Gastrocnemius medialis (tissue), 4 donors: ENCODE data around the gene USP37. TPM values are rescaled to one million over a fixed set of nuclear protein-coding genes. Genes with fewer than 3 reads are reported as not detected.

Experiments
- ATAC-seq, 2 donors: fragments of 150-250 bp; one replicate each; pipeline ENCODE4 v1.9.1; 2016
- DNase-seq, 2 donors: peaks; one replicate each; pipeline ENCODE4 v3.0.0-alpha.2; 2019
- H3K27ac ChIP-seq, 4 donors: fragments of 200-600 bp; sonication (generic); 1 replicate in 1 of 4; 2 replicates in 3 of 4; pipeline ENCODE4 v1.5.1; 2016 to 2018; ENCODE audit warnings: mild to moderate bottlenecking in 2 of 4, moderate library complexity in 1 of 4
- H3K27me3 ChIP-seq, 3 donors: fragments of 200-600 bp; sonication (generic) in 2 of 3; 1 replicate in 1 of 3; 2 replicates in 2 of 3; pipeline versions ENCODE4 v1.5.1 to v1.6.0; 2016 to 2019; ENCODE audit warnings: mild to moderate bottlenecking in 1 of 3, moderate library complexity in 1 of 3
- H3K36me3 ChIP-seq, 2 donors: fragments of 200-600 bp; sonication (generic) in 1 of 2; one replicate each; pipeline ENCODE4 v1.5.1; 2017 to 2018
- H3K4me1 ChIP-seq, 2 donors: fragments of 200-600 bp; sonication (generic) in 1 of 2; one replicate each; pipeline ENCODE4 v1.5.1; 2016 to 2017; ENCODE audit warnings: mild to moderate bottlenecking in 2 of 2
- H3K4me3 ChIP-seq, 4 donors: fragments of 200-600 bp; sonication (generic) in 3 of 4; 1 replicate in 1 of 4; 2 replicates in 3 of 4; pipeline ENCODE4 v1.5.1; 2016 to 2019; ENCODE audit warnings: mild to moderate bottlenecking in 2 of 4
- H3K9me3 ChIP-seq, 3 donors: fragments of 200-600 bp; sonication (generic) in 2 of 3; 1 replicate in 1 of 3; 2 replicates in 2 of 3; pipeline ENCODE4 v1.5.1; 2016 to 2019
- CTCF ChIP-seq, 5 experiments: fragments of 450-650 bp in 3 of 5; fragments of 200-600 bp in 2 of 5; sonication (generic) in 2 of 5; IDR thresholded peaks in 4 of 5; conservative IDR thresholded peaks in 1 of 5; 1 replicate in 4 of 5; 2 replicates in 1 of 5; pipeline ENCODE4 v1.5.1; 2016 to 2019; ENCODE audit warnings: antibody characterized with exemption in 5 of 5, mild to moderate bottlenecking in 3 of 5, moderate library complexity in 3 of 5
- POLR2A ChIP-seq, 2 donors: fragments of 450-650 bp; IDR thresholded peaks; one replicate each; pipeline ENCODE4 v1.6.1; 2017; ENCODE audit warnings: antibody characterized with exemption in 2 of 2, mild to moderate bottlenecking in 2 of 2, moderate library complexity in 2 of 2
- in situ Hi-C, 4 donors: fragments of 200-750 bp; cut with MboI; loops; one replicate each; pipeline versions ENCODE4 v1.15.0 to v1.8.0; 2017; ENCODE audit warnings: low sequenced_read_pairs in 4 of 4
- intact Hi-C: fragments of 100-400 bp; cut with DNase I; formaldehyde crosslinking; loops from one replicate; pipeline ENCODE4 v1.15.1; 2023; ENCODE audit warnings: low total_unique reads
- total RNA-seq, 4 donors: library from RNA; depleted of rRNA; stranded (reverse); fragments of >200 nt; gene quantifications; one replicate each; pipeline versions ENCODE4 v1.1.0 to v1.2.3, GENCODE V29; 2016

The USP37 gene
- total RNA-seq, 4 donors from 2014 or later, result 7.0 to 12.4 (median 8.0) TPM

GRCh38 chr2:218513676-218514075 lies 54.5 kb downstream of the USP37 start:
- H3K27me3 ChIP-seq, result no peaks in the 10 kb centered on the region
- DNase-seq (no peak), ATAC-seq (no peak)
- no peaks in the 10 kb centered on the region for H3K4me1 ChIP-seq
- H3K36me3 ChIP-seq, result no peaks in the 10 kb centered on the region
- no peak overlapping the region for H3K27ac ChIP-seq
- intact Hi-C loops, result no loop called here
- TF ChIP-seq POLR2A (IDR thresholded peaks at IDR 0.05) (no peak), CTCF (IDR thresholded peaks at IDR 0.05 in 4 of 5, conservative IDR thresholded peaks at IDR 0.05 in 1 of 5) (no peak)
- in situ Hi-C loops, result no loop called here
- no peak overlapping the region for H3K4me3 ChIP-seq
- no peaks in the 10 kb centered on the region for H3K9me3 ChIP-seq

- in situ Hi-C loops (no loop called here), intact Hi-C loops (no loop called here)
- no peak for ATAC-seq
- Histone ChIP-seq H3K27me3 (no peaks in the 10 kb centered on the region), H3K4me1 (no peaks in the 10 kb centered on the region), H3K9me3 (no peaks in the 10 kb centered on the region), H3K4me3 (no peak overlapping the region), H3K27ac (no peak overlapping the region), H3K36me3 (no peaks in the 10 kb centered on the region)
- TF ChIP-seq POLR2A (IDR thresholded peaks at IDR 0.05), result no peak
- no peak for DNase-seq
Measured at GRCh38 chr2:218508299-218508698, 59.9 kb downstream of the USP37 start.

GRCh38 chr2:218505754-218506371 lies 62.3 kb downstream of the USP37 start:
- no peaks in the 10 kb centered on the region for H3K4me1 ChIP-seq
- intact Hi-C loops, result no loop called here
- no peak for TF ChIP-seq POLR2A (IDR thresholded peaks at IDR 0.05)
- no peak for TF ChIP-seq CTCF (IDR thresholded peaks at IDR 0.05 in 4 of 5, conservative IDR thresholded peaks at IDR 0.05 in 1 of 5)

GRCh38 chr2:218501665-218502064 lies 66.5 kb downstream of the USP37 start:
- no peak for DNase-seq
- H3K27ac ChIP-seq, result no peak overlapping the region
- in situ Hi-C loops (no loop called here), intact Hi-C loops (no loop called here)
- H3K4me3 ChIP-seq, result no peak overlapping the region
- TF ChIP-seq POLR2A (IDR thresholded peaks at IDR 0.05), result no peak
- TF ChIP-seq CTCF (IDR thresholded peaks at IDR 0.05 in 4 of 5, conservative IDR thresholded peaks at IDR 0.05 in 1 of 5), result no peak
- H3K9me3 ChIP-seq, result no peaks in the 10 kb centered on the region
- no peaks in the 10 kb centered on the region for H3K36me3 ChIP-seq
- no peaks in the 10 kb centered on the region for H3K27me3 ChIP-seq
- peak in 1 of 2 donors; percentile 18 for ATAC-seq
- H3K4me1 ChIP-seq, result no peaks in the 10 kb centered on the region

More at GRCh38 chr2:218505754-218506371, 62.3 kb downstream of the USP37 start:
- no peak for DNase-seq
- no peak for ATAC-seq
- H3K4me3 ChIP-seq, result no peak overlapping the region
- H3K27me3 ChIP-seq, result no peaks in the 10 kb centered on the region
- H3K27ac ChIP-seq, result no peak overlapping the region
- no peaks in the 10 kb centered on the region for H3K36me3 ChIP-seq
- in situ Hi-C loops, result no loop called here
- H3K9me3 ChIP-seq, result no peaks in the 10 kb centered on the region

- TF ChIP-seq POLR2A (IDR thresholded peaks at IDR 0.05) (no peak), CTCF (IDR thresholded peaks at IDR 0.05 in 4 of 5, conservative IDR thresholded peaks at IDR 0.05 in 1 of 5) (no peak)
- Histone ChIP-seq H3K27me3 (no peaks in the 10 kb centered on the region), H3K4me1 (no peaks in the 10 kb centered on the region), H3K36me3 (no peaks in the 10 kb centered on the region), H3K27ac (no peak overlapping the region), H3K9me3 (no peaks in the 10 kb centered on the region), H3K4me3 (no peak overlapping the region)
- ATAC-seq (no peak), DNase-seq (no peak)
- in situ Hi-C loops, result no loop called here
- intact Hi-C loops, result no loop called here
Measured at GRCh38 chr2:218500501-218501060, 67.6 kb downstream of the USP37 start.
